Stimulated activated naive CD8-positive, alpha-beta T cell treated with anti-CD3 and anti-CD28 coated beads, Interleukin-15, Interleukin-2, amounts not matched to agents 100 ng/mL and 50 ng/mL, for 24 hours (primary cell): Measurements from ENCODE around the gene ZNF212.
A peak's percentile ranks its signal among the peaks of the same experiment; 100 is the strongest.

Source experiments
- H3K27ac Mint-ChIP-seq: one replicate; pipeline ENCODE4 v1.8.0; 2021; ENCODE audit warnings: mild to moderate bottlenecking, mixed read lengths
- H3K27me3 Mint-ChIP-seq: one replicate; pipeline ENCODE4 v1.8.0; 2021; ENCODE audit warnings: mixed read lengths
- H3K36me3 Mint-ChIP-seq: one replicate; pipeline ENCODE4 v1.8.0; 2021; ENCODE audit warnings: low read depth, mixed read lengths
- H3K4me1 Mint-ChIP-seq: one replicate; pipeline ENCODE4 v1.8.0; 2021; ENCODE audit warnings: low read depth, mixed read lengths
- H3K4me3 Mint-ChIP-seq: one replicate; pipeline ENCODE4 v1.8.0; 2021; ENCODE audit warnings: mild to moderate bottlenecking, mixed read lengths
- H3K9me3 Mint-ChIP-seq: one replicate; pipeline ENCODE4 v1.8.0; 2021; ENCODE audit warnings: mixed read lengths

Gene ZNF212

GRCh38 chr7:149281508-149282330 lies 42.3 kb downstream of the ZNF212 start:
- peaks cover 35% of the 10 kb centered on the region for H3K36me3 Mint-ChIP-seq
- no peak overlapping the region for H3K4me3 Mint-ChIP-seq
- H3K9me3 Mint-ChIP-seq: no peaks in the 10 kb centered on the region
- H3K27me3 Mint-ChIP-seq: no peaks in the 10 kb centered on the region
- no peak overlapping the region for H3K27ac Mint-ChIP-seq
- H3K4me1 Mint-ChIP-seq: peaks cover 28% of the 10 kb centered on the region

DNA sequence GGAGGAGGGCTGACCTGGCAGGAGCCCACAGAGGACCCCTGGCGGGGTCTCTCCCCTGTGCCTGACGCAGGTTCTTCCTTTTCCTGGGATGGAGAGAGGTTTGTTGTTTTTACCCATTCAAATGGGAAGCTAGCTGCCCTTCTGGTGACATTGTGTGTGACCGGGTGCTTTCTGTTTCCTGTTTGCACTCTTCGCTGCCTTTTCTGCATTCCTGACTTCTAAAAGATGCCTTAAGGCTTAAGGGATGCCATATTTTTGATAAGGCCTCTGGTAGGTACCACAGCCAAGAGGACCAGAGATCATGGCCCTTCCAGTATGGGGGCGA lies 42.8 kb downstream of the ZNF212 start:
- H3K27me3 Mint-ChIP-seq: no peaks in the 10 kb centered on the region
- no peak overlapping the region for H3K27ac Mint-ChIP-seq
- H3K9me3 Mint-ChIP-seq: no peaks in the 10 kb centered on the region
- H3K36me3 Mint-ChIP-seq: peaks cover 30% of the 10 kb centered on the region
- H3K4me3 Mint-ChIP-seq: no peak overlapping the region
- H3K4me1 Mint-ChIP-seq: peaks cover 34% of the 10 kb centered on the region

DNA sequence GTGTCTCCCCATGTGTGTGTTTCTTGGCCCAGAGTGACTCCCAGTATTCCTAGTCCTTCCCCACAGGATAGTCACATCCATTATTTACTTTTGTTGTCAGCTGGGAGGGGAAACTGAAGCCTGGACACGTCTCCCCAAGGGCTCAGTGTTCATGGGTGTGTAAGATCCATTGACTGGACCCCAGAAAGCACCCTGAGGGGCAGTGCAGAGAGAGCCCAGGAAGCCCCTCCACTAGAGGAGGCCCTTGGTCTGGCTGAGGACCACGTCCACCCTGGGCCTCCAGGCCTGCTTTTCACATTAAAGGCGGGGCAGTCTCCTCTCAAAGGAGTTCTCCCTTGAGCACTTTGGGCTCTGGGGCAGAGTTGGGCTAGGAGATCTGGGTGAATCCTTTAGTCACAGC lies 43.9 kb downstream of the ZNF212 start:
- peaks cover 19% of the 10 kb centered on the region for H3K36me3 Mint-ChIP-seq
- no peaks in the 10 kb centered on the region for H3K9me3 Mint-ChIP-seq
- H3K4me1 Mint-ChIP-seq: peaks cover 41% of the 10 kb centered on the region
- H3K27ac Mint-ChIP-seq: no peak overlapping the region
- H3K4me3 Mint-ChIP-seq: no peak overlapping the region
- no peaks in the 10 kb centered on the region for H3K27me3 Mint-ChIP-seq

GRCh38 chr7:149284343-149284742 lies 44.9 kb downstream of the ZNF212 start:
- H3K9me3 Mint-ChIP-seq: no peaks in the 10 kb centered on the region
- no peaks in the 10 kb centered on the region for H3K27me3 Mint-ChIP-seq
- H3K36me3 Mint-ChIP-seq: peaks cover 10% of the 10 kb centered on the region
- H3K4me3 Mint-ChIP-seq: peak overlapping the region; percentile 67
- H3K4me1 Mint-ChIP-seq: peaks cover 41% of the 10 kb centered on the region
- no peak overlapping the region for H3K27ac Mint-ChIP-seq

GRCh38 chr7:149284850-149285585 lies 45.6 kb downstream of the ZNF212 start:
- H3K36me3 Mint-ChIP-seq: peaks cover 6% of the 10 kb centered on the region
- H3K4me1 Mint-ChIP-seq: peaks cover 41% of the 10 kb centered on the region
- no peaks in the 10 kb centered on the region for H3K27me3 Mint-ChIP-seq
- H3K27ac Mint-ChIP-seq: no peak overlapping the region
- H3K9me3 Mint-ChIP-seq: no peaks in the 10 kb centered on the region
- H3K4me3 Mint-ChIP-seq: peak overlapping the region; percentile 93

DNA sequence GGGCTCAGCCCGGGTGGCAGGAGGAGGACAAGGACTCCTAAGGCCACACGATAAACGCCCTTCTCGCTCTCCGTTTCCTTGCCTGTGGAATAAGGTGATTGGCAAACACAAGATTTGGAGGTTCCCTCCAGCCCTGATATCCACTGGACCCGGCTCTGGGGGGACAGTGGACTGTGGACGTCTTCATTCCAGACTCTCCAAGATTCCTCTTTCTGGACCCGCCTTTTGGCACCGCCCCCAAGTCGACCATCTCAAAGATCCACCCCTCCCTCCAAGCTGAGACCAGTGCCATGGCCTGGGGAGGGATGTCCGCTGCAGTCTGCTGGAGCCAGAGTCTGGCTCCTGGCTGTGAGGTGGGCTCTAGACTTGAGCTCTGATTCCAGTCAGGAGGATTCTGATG lies 46.2 kb downstream of the ZNF212 start:
- Mint-ChIP-seq H3K27me3 (no peaks in the 10 kb centered on the region), H3K4me1 (peaks cover 41% of the 10 kb centered on the region), H3K4me3 (peak overlapping the region; percentile 93), H3K9me3 (no peaks in the 10 kb centered on the region), H3K36me3 (peaks cover 6% of the 10 kb centered on the region), H3K27ac (peak overlapping the region; percentile 92)

GRCh38 chr7:149286811-149287400 lies 47.5 kb downstream of the ZNF212 start:
- no peaks in the 10 kb centered on the region for H3K9me3 Mint-ChIP-seq
- peaks cover 44% of the 10 kb centered on the region for H3K4me1 Mint-ChIP-seq
- peak overlapping the region; percentile 93 for H3K4me3 Mint-ChIP-seq
- no peaks in the 10 kb centered on the region for H3K27me3 Mint-ChIP-seq
- H3K36me3 Mint-ChIP-seq: peaks cover 6% of the 10 kb centered on the region
- no peak overlapping the region for H3K27ac Mint-ChIP-seq

GRCh38 chr7:149287622-149288021 lies 48.2 kb downstream of the ZNF212 start:
- Mint-ChIP-seq H3K4me1 (peaks cover 44% of the 10 kb centered on the region), H3K36me3 (peaks cover 2% of the 10 kb centered on the region), H3K4me3 (no peak overlapping the region), H3K27me3 (no peaks in the 10 kb centered on the region), H3K27ac (no peak overlapping the region), H3K9me3 (no peaks in the 10 kb centered on the region)

GRCh38 chr7:149289262-149289661 lies 49.8 kb downstream of the ZNF212 start:
- Mint-ChIP-seq H3K36me3 (no peaks in the 10 kb centered on the region), H3K9me3 (no peaks in the 10 kb centered on the region), H3K4me3 (no peak overlapping the region), H3K4me1 (peaks cover 39% of the 10 kb centered on the region), H3K27me3 (no peaks in the 10 kb centered on the region), H3K27ac (no peak overlapping the region)

- no peaks in the 10 kb centered on the region for H3K9me3 Mint-ChIP-seq
- H3K4me1 Mint-ChIP-seq: peaks cover 33% of the 10 kb centered on the region
- no peak overlapping the region for H3K27ac Mint-ChIP-seq
- H3K4me3 Mint-ChIP-seq: no peak overlapping the region
- H3K27me3 Mint-ChIP-seq: no peaks in the 10 kb centered on the region
- no peaks in the 10 kb centered on the region for H3K36me3 Mint-ChIP-seq
Observed at GRCh38 chr7:149289856-149290255, 50.4 kb downstream of the ZNF212 start.

- H3K4me1 Mint-ChIP-seq: peaks cover 22% of the 10 kb centered on the region
- no peaks in the 10 kb centered on the region for H3K27me3 Mint-ChIP-seq
- H3K27ac Mint-ChIP-seq: no peak overlapping the region
- H3K4me3 Mint-ChIP-seq: no peak overlapping the region
- H3K36me3 Mint-ChIP-seq: no peaks in the 10 kb centered on the region
- no peaks in the 10 kb centered on the region for H3K9me3 Mint-ChIP-seq
Observed at GRCh38 chr7:149291036-149291780, 51.8 kb downstream of the ZNF212 start.

- no peak overlapping the region for H3K27ac Mint-ChIP-seq
- H3K9me3 Mint-ChIP-seq: no peaks in the 10 kb centered on the region
- H3K4me1 Mint-ChIP-seq: peaks cover 16% of the 10 kb centered on the region
Observed at GRCh38 chr7:149291781-149292461, 52.5 kb downstream of the ZNF212 start.

GRCh38 chr7:149292462-149292823 lies 53.0 kb downstream of the ZNF212 start:
- H3K36me3 Mint-ChIP-seq: no peaks in the 10 kb centered on the region
- no peaks in the 10 kb centered on the region for H3K27me3 Mint-ChIP-seq
- H3K4me1 Mint-ChIP-seq: peaks cover 16% of the 10 kb centered on the region
- no peaks in the 10 kb centered on the region for H3K9me3 Mint-ChIP-seq
- H3K27ac Mint-ChIP-seq: no peak overlapping the region
- no peak overlapping the region for H3K4me3 Mint-ChIP-seq

More at GRCh38 chr7:149291781-149292461, 52.5 kb downstream of the ZNF212 start:
- H3K36me3 Mint-ChIP-seq: no peaks in the 10 kb centered on the region
- H3K4me3 Mint-ChIP-seq: no peak overlapping the region
- H3K27me3 Mint-ChIP-seq: no peaks in the 10 kb centered on the region

GRCh38 chr7:149293338-149293737 lies 53.9 kb downstream of the ZNF212 start:
- Mint-ChIP-seq H3K27ac (no peak overlapping the region), H3K27me3 (no peaks in the 10 kb centered on the region), H3K4me1 (peaks cover 19% of the 10 kb centered on the region), H3K36me3 (no peaks in the 10 kb centered on the region), H3K4me3 (no peak overlapping the region), H3K9me3 (no peaks in the 10 kb centered on the region)
